ENCODE data around the gene LUM.

The LUM gene, protein sequence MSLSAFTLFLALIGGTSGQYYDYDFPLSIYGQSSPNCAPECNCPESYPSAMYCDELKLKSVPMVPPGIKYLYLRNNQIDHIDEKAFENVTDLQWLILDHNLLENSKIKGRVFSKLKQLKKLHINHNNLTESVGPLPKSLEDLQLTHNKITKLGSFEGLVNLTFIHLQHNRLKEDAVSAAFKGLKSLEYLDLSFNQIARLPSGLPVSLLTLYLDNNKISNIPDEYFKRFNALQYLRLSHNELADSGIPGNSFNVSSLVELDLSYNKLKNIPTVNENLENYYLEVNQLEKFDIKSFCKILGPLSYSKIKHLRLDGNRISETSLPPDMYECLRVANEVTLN

GRCh38 chr12:91111366-91112325 is at the start of gene LUM:
Gene LUM (minus strand): TSS chr12:91111494. CDS start chr12:91108979, 2,515 bp downstream.
- no peak for DNase-seq

DNA sequence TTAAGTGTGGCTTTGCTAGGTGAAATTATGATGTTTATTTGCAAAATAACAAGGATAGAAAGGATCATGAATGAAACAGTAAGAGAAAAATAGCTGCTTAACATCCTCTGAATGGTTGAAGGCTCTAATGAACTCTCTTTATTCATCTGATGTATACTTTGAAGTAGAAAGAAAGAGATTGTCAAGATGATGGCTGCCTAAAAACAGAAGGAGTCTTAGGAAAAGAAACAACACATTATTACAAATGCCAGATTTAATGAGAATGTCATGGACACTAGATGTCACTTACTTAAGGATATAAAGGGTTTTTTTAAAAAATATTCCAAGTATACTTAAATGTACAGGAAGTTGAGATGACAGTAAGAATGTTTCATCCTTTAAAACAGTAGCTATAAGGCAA is 49.7 kb upstream of the LUM start:
- DNase-seq = no peak

DNA sequence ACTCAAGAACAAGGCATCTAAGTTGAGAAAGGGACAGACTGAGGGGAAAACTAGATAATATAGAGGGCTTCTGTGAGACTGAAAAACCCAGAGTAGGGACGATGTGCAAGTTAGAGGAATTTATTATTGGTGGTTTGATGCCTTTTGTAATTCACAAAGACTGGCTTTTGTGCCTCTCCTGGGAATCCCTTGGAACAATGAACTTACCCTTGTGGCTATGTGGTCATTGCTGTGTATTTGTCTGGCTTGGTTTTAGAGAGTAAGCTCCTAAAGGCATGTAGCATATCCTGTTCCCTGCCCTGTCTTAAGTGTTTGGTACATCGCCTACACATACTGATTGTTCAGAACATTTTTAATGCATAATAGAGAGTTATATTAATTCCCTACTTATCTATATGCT is 44.7 kb upstream of the LUM start:
- no peak for DNase-seq

DNA sequence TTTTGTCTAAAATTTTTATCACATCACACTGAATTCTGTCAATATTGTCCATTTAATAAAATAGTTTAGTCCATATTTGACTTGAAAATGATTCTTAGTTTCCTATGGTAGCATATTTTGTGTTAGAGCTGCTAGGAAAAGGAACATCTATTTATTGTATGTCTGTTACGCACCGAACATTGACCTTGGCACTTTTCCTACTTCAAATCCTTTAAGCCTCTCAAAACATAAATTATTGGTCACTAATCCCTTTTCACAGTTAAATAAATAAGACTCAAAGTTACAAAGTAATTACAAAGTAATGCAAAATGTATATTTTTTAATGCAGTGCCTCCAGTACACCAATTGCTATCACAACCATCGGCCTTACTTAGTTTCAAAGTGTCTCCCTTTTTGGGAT is 42.8 kb upstream of the LUM start:
- no peak for DNase-seq

- DNase-seq = no peak
Measured at GRCh38 chr12:91144053-91144452, 32.8 kb upstream of the LUM start.

GRCh38 chr12:91143206-91143605 is 31.9 kb upstream of the LUM start:
- DNase-seq = no peak

GRCh38 chr12:91142221-91142631 is 30.9 kb upstream of the LUM start:
- no peak for DNase-seq

DNA sequence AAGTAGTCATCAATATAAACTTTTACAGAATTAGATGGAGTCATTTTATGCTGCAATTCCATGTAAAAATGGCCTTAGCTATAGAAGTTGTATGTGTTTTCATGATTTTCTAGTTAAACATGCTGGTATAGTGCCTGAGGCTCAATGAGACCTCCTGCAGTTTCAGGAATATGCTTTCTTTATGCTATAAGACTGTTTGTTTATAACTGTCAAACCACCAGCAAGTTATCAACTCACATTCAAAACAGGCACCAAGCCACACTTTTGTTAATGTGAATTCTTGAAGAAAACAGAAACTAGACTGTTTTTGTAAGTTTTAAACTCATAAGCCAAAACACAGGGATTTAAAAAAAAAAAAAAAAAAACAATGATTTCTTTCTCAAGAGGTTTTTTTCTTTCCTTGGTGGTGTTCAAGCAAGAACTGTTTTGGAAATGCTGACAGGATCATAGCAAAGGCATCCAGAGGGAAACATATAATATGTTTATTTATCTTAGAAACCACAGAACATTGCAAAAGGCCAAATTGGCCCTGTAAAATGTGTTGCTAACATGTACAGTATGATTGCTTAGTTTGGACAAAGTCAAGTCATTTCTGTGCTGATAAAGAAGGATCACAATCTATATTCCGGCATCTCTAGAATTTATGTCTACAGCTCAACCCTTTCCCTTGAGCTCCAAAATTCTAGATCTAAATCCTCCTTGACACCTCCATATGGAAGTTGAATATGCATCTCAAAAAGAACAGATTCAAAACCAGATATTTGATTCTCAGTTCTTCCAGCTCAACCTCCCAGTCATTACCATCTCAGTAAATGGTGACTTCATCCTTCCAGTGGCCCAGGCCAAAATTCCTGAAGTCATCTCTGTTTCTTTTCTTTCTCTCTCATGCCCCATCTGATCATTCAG is 29.0 kb upstream of the LUM start:
- no peak for DNase-seq

DNA sequence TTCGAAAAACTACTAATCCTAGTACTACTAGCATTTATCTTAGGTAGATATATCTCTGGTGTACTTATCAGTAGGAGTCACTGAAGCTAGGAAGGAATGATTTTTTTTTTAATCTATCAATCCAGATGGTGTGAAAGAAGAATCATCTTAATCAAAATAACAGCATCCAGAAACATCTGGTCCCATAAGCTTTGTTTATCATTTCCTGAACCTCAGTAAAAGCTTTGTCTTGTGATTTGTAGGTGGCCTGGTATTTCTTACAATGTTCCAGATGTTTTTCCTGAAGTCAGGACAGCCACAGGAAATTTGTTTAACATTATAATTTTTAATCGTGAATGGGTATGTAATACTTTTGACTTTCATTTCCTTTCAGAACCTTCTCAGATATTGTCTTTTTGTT is 28.0 kb upstream of the LUM start:
- DNase-seq = no peak

DNA sequence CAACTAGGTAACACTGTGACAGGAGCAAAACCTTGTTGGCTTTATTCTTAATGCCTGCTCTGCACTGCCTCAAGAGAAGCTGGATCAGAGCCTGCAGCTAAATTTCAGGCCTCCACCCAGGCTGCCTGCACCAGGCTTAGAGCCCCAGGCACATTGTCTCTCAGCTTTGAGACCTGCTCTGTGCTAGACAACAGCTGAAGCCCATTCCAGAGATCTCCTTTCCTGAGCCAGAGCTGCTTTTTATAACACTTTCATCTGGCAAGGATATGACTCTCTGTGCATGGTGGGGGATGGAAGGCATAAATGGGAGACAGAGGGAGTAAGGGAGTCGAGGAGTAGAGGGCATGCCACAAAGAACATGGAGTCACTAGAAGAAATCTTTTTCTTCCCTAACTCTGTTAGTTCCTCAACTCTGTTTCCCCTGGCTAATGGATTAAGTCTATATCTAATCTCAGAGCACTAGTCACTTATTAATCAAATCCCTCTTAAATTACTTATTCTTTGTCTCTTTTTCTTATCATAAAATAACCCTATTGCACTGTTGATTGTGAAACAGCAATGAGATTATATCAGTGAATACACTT is 27.1 kb upstream of the LUM start:
- no peak for DNase-seq

DNA sequence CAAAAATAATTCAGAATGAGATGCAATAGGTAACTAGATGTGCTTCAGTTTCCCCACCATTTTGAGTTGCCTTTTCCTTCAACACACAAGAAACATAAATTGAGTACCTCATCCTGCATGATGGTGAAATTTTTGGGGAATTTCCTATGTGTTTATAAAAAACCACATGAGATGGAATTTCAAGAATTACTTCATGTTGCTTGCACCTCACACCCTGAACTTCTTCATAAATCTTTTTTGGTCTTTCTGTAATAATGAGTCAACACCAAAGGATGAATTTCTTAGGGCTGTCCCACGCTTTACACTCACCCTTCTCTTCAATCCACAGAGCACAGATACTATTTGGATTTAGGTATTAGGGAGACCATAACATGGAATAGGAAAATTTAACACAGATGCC is 22.6 kb upstream of the LUM start:
- DNase-seq = no peak

- DNase-seq = no peak
Measured at GRCh38 chr12:91129662-91130362, 18.5 kb upstream of the LUM start.

- DNase-seq = no peak
Measured at GRCh38 chr12:91127751-91128150, 16.5 kb upstream of the LUM start.

GRCh38 chr12:91127306-91127705 is 16.0 kb upstream of the LUM start:
- DNase-seq = no peak

- DNase-seq = no peak
Measured at GRCh38 chr12:91126516-91126915, 15.2 kb upstream of the LUM start.

DNA sequence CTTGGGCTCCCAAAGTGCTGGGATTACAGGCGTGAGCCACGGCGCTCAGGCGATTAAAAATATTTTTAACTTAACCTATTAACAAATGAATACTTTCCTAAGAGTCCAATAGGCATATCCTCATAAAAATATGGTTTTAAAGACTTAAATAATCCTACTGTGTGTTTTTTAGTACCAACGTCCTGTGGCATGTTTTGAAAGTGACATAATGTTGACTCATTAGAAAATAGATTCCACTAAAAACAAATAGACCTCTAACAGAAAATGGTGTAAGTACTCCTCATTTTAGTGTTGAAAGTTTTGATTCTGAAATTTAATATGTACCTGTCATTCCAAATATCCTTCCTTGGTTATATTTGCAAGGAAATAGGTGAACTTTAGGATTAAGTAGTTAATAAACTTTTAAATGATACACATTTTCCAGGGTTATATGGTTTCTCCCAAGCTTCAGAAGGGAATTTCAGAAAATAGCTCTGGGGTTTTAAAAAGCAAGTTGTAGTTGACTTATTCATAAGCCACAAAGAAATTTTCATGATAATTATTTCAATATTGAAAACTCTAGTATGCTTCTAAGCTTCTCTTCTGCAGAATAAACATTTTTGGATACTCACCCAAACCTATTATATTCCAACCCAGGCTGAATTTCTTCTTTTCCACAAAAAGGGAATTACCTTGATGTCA is 12.1 kb upstream of the LUM start:
- no peak for DNase-seq

DNA sequence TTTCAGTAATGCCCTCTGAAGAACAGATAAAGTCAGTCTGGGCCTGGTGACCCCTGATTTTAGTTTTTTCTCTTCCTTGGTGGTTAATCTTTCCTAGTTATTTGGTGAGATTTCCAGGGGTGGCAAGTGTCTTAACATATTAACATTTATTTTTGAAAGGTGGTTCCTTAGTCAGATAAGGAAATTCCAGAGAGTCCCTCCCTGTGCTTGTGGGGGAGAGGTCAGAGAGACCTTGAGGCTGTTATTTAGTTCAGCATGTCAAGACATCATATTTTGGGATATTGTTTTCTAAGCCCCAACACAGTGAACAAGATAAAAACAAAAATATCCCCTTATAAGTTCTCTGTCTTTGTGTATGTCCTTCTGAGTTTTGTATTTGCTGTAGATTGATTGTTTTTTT is 9.5 kb upstream of the LUM start:
- DNase-seq = no peak

GRCh38 chr12:91119089-91119488 is 7.8 kb upstream of the LUM start:
- DNase-seq = no peak

GRCh38 chr12:91113621-91114020 is 2.3 kb upstream of the LUM start:
- DNase-seq = no peak

DNA sequence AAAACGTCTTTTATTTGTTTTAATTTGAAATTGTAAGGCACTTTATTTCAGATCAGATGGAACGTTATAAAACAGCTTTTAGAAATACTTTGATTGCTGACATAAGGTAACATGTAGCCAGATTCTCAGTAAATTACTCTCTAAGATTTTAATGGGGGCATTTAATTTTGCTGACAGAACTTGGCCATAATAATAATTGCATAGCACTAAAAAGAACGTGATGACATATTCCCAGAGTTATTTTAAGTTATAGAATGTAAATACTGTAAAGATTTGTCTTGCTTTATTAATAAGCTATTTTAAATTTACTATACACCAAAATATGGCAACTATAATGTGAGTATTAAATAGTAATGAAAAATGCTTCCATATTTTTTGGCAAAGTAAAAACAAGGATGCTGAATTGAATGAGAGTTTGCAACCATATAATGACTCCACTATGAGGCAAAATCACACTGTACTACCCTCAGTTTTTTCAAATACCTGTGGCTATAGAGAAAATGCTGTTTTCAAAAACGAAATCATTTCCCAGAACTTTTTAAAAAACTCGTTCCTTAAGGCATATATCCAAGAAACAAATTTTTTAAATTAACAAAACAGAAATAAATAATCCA is 876 bp downstream of the LUM start:
- DNase-seq = no peak
